GM21360 (cell line): Measurements from ENCODE around the gene FYN.
"Not testable (repeated sequence)": the region's sequence is repeated elsewhere in the genome, so short reads cannot be mapped to it uniquely, and the experiment has no call there.

Source experiments
- ATAC-seq: cut with Tn5 transposase; IDR thresholded peaks from one replicate; pipeline ENCODE4 v1.9.1; 2021; ENCODE audit warnings: mild to moderate bottlenecking, moderate library complexity; ENCODE audit not compliant: unreplicated experiment

FYN gene

GRCh38 chr6:111687652-111688051 is 185.6 kb downstream of the FYN start:
- ATAC-seq, result no peak

DNA sequence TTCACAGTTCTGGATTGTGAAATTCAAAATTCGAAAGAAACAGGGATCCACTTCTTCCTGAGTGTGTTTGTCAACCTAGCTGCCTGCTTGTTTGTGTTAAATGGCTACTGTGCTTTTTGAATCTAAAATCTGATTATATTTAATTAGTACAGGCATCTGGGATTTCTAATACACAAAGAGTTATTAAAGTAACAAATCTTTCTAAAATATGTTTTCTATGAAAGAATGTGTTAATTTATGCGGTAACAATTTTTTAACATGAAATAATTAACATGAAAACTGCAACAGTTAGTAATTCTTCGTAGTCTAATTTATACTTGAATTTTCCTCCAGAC is 186.4 kb downstream of the FYN start:
- ATAC-seq, result no peak

GRCh38 chr6:111686249-111686931 is 186.9 kb downstream of the FYN start:
- ATAC-seq, result no peak

DNA sequence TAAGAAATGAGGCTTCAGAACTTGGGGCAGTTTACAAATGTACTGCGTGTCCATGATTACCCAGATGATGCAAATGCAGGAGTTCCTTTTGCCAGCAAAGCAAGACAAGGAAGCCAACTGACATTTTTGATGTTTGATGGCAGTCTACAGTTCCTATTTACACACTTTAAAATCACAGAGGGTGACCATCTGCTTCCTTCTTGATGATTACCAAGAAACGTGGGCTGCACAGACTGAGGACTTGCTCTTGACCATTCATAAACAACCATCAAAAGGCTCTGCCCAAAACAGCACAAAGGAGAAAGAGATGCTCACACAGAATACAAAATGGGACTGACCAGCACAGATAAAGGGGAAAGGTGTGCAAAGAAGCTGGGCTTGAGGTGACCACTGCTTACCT is 187.7 kb downstream of the FYN start:
- no peak for ATAC-seq

DNA sequence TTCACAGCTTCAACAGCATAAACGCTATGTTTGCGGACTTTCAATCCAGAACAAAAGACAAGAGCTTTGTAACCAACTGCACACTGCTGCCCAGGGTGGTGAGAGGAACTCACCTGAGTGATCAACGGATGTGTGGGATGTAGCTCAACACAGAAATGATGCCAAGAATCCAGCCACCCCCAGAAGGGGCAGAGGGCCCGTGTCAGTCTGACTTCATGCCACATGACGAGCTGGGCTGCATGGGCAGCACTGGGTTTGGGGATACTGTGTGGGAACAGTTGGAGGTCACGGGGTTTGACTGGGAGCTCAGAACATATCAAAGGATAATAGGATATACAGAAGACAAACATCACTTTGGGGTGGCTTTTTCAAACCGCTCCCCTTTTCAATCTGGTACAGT is 188.2 kb downstream of the FYN start:
- no peak for ATAC-seq

DNA sequence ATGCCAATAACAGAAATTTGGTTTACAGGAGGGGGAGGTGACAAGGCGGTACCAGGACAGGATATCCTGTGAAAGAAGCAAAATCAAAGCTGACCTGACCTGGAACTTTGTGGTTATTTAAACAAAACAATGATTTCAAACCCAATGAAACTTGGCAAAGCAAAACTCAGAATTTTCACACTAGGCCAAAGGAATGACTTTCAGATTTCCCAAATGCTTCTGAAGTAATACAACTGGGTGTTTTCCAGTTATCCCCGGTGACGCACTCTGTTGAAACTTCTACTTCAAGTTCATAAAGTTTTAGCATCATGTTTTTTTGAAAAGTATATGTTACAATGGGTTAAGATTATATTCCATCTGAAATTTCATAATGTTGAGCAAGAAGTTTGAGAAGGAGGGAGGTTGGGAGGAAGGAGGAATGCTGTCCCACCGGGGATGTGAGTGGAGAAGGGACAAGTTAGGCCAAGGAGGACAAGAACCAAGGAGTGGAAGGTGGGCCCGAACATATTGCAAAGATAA is 189.4 kb downstream of the FYN start:
- no peak for ATAC-seq

DNA sequence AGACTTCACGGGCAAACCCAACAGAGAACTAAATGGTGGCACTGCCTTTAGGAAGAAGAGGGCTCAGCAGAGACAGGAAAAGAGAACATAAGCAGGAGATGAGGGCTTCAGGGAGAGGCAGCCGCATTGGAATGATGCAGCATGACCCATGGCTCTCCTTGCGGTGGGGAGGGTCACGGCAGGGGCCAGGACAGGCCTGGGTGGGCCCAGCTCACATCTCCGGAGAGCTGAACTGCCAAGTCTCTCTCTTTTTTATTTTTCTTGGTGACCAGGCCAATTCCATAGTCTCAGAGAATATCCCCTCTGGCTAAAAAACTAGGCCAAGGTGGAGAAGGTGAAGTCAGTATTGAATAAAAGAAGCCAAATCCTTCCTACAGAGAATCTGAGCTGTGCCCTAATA is 190.1 kb downstream of the FYN start:
- no peak for ATAC-seq

GRCh38 chr6:111681860-111682259 is 191.4 kb downstream of the FYN start:
- ATAC-seq, result no peak

GRCh38 chr6:111680811-111681609 is 192.2 kb downstream of the FYN start:
- not testable (repeated sequence) for ATAC-seq

GRCh38 chr6:111680015-111680712 is 193.1 kb downstream of the FYN start:
- ATAC-seq, result no peak

DNA sequence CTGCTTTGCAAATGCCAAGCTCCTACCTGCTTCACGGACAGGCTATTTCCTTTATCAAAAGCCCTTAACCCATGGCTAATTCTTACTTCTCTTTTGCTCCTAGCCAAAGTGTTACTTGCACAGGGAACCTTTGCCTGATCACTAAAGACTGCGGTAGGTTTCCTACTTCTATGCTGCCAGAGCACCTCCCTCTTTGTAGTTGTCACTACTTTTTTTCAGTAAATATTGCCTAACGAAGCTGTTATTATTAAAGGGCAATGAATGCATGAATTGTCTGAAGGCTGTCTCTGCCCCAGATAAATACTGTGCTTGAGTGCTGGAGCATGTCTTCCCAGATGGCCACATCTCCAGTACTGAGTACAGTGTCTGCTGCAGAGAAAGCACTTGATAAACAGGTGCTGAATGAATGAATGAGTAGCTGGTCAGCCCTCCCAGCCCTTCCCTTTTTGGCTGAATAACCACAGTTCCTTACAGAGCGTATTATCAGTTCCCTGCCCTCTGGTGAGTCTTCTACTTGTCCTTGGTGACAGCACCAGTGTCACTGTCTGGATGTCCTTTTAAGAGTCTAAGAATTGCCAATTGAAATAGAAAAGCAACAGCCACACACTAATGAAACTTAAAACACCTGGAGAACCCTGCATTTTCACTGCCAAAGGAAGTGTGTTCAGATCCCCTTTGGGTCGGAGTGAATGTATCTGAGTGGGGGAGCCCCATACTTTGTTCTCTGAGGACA is 194.0 kb downstream of the FYN start:
- no peak for ATAC-seq

DNA sequence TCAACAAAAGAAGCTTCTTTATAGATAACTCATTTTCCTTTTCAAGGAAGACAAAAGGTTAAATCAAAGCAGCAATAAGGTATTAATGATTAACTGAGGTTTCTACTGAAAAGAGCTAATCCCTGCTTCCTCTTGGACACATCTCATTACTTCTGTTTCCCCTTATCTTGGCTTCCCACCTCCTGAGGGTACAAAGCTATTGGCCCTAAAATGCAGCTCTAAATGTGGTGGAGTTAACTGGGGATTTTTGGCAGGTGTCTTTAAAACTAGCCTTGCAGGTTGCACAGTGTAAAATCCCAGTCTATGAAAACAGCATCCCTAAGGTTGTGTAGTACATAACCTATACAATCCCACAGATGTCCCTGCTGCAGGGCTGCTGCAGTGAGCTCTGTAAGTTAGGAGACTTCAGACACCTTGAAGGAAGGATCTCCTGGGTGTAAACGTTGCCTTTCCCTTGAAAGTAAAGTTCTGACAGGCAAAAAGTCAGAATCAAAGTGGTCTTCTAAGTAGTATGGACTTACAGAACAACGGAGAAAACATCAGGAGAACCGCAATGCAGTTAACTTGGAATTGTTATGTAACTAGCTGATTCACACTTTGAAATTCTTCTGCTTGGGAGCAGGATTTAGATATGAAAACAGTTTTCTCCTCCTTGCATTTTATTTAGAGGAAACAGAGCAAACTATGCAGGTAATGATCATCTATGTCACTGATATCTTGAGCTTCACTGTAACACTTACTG is 195.8 kb downstream of the FYN start:
- ATAC-seq, result no peak

- ATAC-seq, result no peak
Measured at GRCh38 chr6:111676383-111676782, 196.9 kb downstream of the FYN start.

DNA sequence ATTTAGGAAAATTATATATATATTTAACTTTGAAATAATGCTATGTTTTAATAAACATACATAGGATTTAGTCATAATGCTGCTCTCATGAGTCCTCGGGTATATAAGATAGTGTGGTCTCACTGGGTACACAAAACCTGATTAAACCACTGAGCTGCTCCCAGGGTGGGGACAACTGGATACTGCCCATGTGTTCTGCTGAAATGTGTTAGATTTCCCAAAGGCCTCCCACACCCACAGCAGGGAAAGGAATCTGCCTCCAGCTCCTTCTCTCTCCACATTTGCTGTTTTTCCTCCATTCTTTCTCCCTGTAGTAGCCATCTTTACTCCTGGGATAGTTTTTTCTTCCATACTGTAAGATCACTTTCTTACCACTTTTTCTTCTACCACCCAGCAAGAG is 198.4 kb downstream of the FYN start:
- ATAC-seq, result no peak

DNA sequence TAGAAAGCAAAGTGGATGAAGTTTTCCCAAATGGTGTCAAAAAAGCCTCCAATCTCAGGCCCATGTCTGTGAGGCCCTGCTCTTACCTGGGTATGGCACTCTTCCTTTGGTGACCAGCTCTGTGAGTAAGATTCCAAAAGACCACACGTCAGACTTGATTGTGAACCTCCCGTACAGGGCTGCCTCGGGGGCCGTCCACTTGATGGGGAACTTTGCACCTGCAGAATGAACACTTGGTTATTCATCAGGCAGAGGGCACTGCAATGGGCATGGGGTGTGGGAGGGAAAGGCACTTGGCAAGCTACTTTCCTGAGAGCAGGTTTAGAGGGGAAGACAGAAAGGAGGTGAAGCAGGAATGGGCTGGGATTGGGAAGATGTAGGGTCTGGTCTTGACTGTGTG is 198.8 kb downstream of the FYN start:
- no peak for ATAC-seq

- ATAC-seq, result no peak
Measured at GRCh38 chr6:111673937-111674336, 199.3 kb downstream of the FYN start.

DNA sequence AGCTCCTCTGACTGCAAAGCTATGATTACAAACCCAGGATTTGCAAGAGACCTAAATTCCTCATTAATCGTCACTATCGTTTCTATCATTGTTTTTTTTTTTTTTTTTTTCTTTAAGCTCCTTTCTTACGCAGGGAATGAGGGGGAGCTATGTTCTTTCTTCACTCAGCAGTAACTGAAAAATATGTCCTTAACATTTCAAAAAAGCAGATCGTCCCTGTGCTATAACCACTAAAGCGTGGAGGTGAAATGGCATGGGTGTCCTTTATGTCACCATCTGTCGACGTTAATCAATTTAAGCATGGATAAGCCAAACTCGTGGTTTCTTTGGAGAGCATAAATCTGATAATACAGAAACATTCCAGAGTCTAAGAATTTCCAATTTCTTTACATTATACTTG is 199.7 kb downstream of the FYN start:
- no peak for ATAC-seq

DNA sequence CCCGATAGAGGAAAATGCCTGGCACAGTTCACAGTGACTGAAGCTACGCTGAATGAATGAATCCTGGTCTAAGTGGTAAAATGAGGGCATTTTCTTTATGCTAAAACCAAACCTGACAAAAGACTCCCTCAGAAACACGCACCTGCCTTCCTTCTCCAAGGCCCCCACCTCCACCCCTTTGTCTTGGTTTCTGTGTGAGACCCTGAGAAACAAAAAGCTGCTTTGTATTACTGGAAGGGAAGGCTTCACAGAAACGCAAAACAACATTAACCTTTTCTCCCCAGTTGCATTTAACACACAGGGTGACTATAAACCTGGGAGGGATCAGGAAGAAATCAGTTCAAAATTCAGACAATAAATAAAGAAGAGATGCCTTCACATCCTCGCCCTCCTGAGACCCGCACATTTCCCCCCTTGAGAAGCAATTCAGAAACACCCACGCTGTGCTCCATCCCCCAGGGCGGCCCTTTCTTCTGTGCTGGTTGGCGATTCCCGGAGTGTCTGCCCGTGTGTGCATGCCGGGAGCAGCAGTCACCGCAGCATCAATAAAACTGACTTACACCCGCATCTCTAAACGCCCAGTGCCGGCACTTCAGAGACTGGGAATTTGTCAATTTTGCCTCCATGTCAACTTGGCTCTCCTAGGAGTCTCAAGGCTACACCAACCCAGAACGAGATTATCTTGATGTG is 200.3 kb downstream of the FYN start:
- ATAC-seq, result no peak

DNA sequence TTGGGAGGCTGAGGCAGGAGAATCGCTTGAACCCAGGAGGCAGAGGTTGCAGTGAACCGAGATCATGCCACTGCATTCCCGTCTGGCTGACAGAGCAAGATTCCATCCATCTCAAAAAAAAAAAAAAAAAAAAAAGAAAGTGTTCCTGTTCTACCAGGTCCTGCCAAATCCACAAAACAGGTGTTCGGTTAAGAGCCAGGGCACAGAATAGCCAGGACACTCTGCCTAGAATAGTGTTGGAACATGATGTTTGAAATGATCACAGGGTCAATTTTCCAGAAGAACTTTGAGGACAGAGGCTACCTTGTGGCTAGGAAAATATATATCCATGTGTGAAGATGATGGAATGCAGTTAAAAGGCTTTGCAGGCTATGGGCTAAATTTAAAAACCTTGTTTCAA is 203.9 kb downstream of the FYN start:
- no peak for ATAC-seq

DNA sequence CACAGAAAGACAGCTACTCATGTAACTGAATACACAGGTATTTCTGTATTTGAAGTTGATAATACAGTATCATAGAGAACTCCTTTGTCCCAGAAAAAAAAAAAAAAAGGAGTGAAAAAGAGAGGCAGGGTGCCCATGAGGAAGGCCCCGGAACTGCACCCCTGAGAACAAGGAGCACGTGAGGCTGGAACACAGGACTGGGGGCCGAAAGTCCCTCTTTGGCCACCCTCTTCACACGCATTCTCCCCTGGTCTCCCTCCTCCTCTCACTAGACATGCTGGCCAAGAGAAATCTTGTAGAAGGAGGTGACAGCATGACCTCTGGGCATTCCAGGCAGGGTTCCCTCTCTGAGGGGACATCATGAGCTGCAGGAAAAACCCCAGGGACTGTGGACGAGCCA is 204.8 kb downstream of the FYN start:
- no peak for ATAC-seq
